HEK293 (cell line): ENCODE measurements around the gene CRYBG2.

ENCODE experiments used
- CTCF ChIP-seq: fragments of 450-650 bp; formaldehyde crosslinking; IDR thresholded peaks from 2 replicates; pipeline ENCODE4 v1.5.1; 2016; ENCODE audit warnings: missing biosample characterization, missing genetic modification characterization
- HOXD13 ChIP-seq: sonication (generic); formaldehyde crosslinking; IDR thresholded peaks from 2 replicates; pipeline ENCODE4 v1.8.0; 2022; ENCODE audit warnings: missing genetic modification reagents, borderline replicate concordance
- MYNN ChIP-seq: fragments of 450-650 bp; formaldehyde crosslinking; IDR thresholded peaks from 2 replicates; pipeline ENCODE4 v1.5.1; 2016; ENCODE audit warnings: missing biosample characterization, missing genetic modification characterization, borderline replicate concordance
- PRDM1 ChIP-seq: fragments of 450-650 bp; formaldehyde crosslinking; IDR thresholded peaks from 2 replicates; pipeline ENCODE4; 2016; ENCODE audit warnings: missing biosample characterization, missing genetic modification characterization
- REPIN1 ChIP-seq: fragments of 450-650 bp; formaldehyde crosslinking; IDR thresholded peaks from 2 replicates; pipeline ENCODE4 v1.5.1; 2017; ENCODE audit warnings: missing biosample characterization, missing genetic modification characterization, low read depth
- SCRT1 ChIP-seq: fragments of 450-650 bp; formaldehyde crosslinking; IDR thresholded peaks from 2 replicates; pipeline ENCODE4 v1.5.1; 2016; ENCODE audit warnings: missing biosample characterization, missing genetic modification characterization, borderline replicate concordance
- ZNF138 ChIP-seq: fragments of 450-650 bp; formaldehyde crosslinking; IDR thresholded peaks from 2 replicates; pipeline ENCODE4 v1.5.1; 2016; ENCODE audit warnings: missing biosample characterization, missing genetic modification characterization, borderline replicate concordance
- ZNF23 ChIP-seq: fragments of 450-650 bp; formaldehyde crosslinking; IDR thresholded peaks from 2 replicates; pipeline ENCODE4 v1.5.1; 2016; ENCODE audit warnings: missing biosample characterization, missing genetic modification characterization, borderline replicate concordance
- ZNF324 ChIP-seq: fragments of 450-650 bp; formaldehyde crosslinking; IDR thresholded peaks from 2 replicates; pipeline ENCODE4 v1.5.1; 2016; ENCODE audit warnings: missing biosample characterization, missing genetic modification characterization
- ZNF629 ChIP-seq: fragments of 450-650 bp; formaldehyde crosslinking; IDR thresholded peaks from 2 replicates; pipeline ENCODE4 v1.5.1; 2017; ENCODE audit warnings: missing biosample characterization, missing genetic modification characterization
- ZNF768 ChIP-seq: fragments of 450-650 bp; formaldehyde crosslinking; IDR thresholded peaks from 2 replicates; pipeline ENCODE4 v1.5.1; 2018; ENCODE audit warnings: missing biosample characterization, mild to moderate bottlenecking, missing genetic modification characterization
- ZSCAN18 ChIP-seq: fragments of 450-650 bp; formaldehyde crosslinking; IDR thresholded peaks from 2 replicates; pipeline ENCODE4 v1.5.1; 2016; ENCODE audit warnings: missing biosample characterization, missing genetic modification characterization

GRCh38 chr1:26320896-26321295 lies 33.0 kb downstream of the CRYBG2 start:
- TF ChIP-seq ZNF324 (tag by site-specific recombination): no peak
- TF ChIP-seq ZNF138 (tag by site-specific recombination): no peak
- TF ChIP-seq SCRT1 (tag by site-specific recombination): no peak
- TF ChIP-seq CTCF (tag by site-specific recombination): no peak
- TF ChIP-seq ZNF23 (tag by site-specific recombination): no peak
- TF ChIP-seq REPIN1 (tag by site-specific recombination): no peak
- TF ChIP-seq PRDM1 (tag by site-specific recombination): no peak
- TF ChIP-seq MYNN (tag by site-specific recombination): no peak
- TF ChIP-seq ZNF768: no peak
- TF ChIP-seq ZNF629 (tag by site-specific recombination): no peak
- no peak for TF ChIP-seq HOXD13 (CRISPR knock-in tag)
- no peak for TF ChIP-seq ZSCAN18 (tag by site-specific recombination)
